GM12878 (cell line): Measurements from ENCODE around the gene SLCO2A1. TPM values are rescaled to one million over a fixed set of nuclear protein-coding genes. Genes with fewer than 3 reads are reported as not detected.

ENCODE experiments used
- ATAC-seq: fragments of 200-7000 bp; cut with Tn5 transposase; 3 replicates; pipeline ENCODE4 v1.9.1; 2020; ENCODE audit warnings: mild to moderate bottlenecking, moderate library complexity
- BruUV-seq: library from RNA; stranded (reverse); fragments of 400-500 nt; replicated peaks from 2 replicates; lab custom pipeline; 2021; lab: Mats Ljungman, UMichigan
- CTCF ChIA-PET: fragments of 300-600 bp; sonication (Branson Sonifier 250); formaldehyde crosslinking; extraction: SDS; loops from one replicate; lab custom pipeline; 2021; ENCODE audit warnings: inconsistent platforms; lab: Yijun Ruan, JAX
- POLR2A ChIA-PET: fragments of 350-600 bp; formaldehyde crosslinking; extraction: SDS; loops from one replicate; lab custom pipeline; 2021; ENCODE audit warnings: inconsistent platforms; lab: Charles Lee
- RAD21 ChIA-PET: fragments of 300-600 bp; sonication (Branson Sonifier 250); formaldehyde crosslinking; loops from one replicate; lab custom pipeline; 2023; ENCODE audit warnings: antibody characterized with exemption; ENCODE audit not compliant: unreplicated experiment; lab: Charles Lee
- SMC1A ChIA-PET: fragments of 300-600 bp; sonication (Branson Sonifier 250); formaldehyde crosslinking; loops from one replicate; lab custom pipeline; 2023; ENCODE audit not compliant: unreplicated experiment, uncharacterized antibody; lab: Charles Lee
- DNase-seq: peaks from one replicate; pipeline ENCODE4 v3.0.0-alpha.2; 2011; ENCODE audit warnings: low read depth, low spot score
- FAIRE-seq: peaks from 3 replicates; lab custom pipeline; 2011; peaks lifted over from hg19 to GRCh38; lab: Jason Lieb, UNC
- H2AFZ ChIP-seq: 2 replicates; pipeline ENCODE4 v1.6.0; 2011; ENCODE audit warnings: low read depth, low read length, control low read depth; ENCODE audit not compliant: control insufficient read depth
- H3K27ac ChIP-seq: 2 replicates; pipeline ENCODE4 v1.5.1; 2011; ENCODE audit warnings: control low read depth; ENCODE audit not compliant: control insufficient read depth, insufficient read depth
- H3K27me3 ChIP-seq, 2 experiments: replicated peaks in 1 of 2; 2 replicates each; pipeline versions ENCODE4 v1.6.0 to v1.6.1; 2011; ENCODE audit warnings: low read length in 1 of 2; ENCODE audit not compliant: control insufficient read depth in 2 of 2, insufficient read depth in 2 of 2
- H3K36me3 ChIP-seq, 2 experiments: 2 replicates each; pipeline ENCODE4 v1.5.1; 2011; ENCODE audit warnings: low read length in 1 of 2; ENCODE audit not compliant: control insufficient read depth in 2 of 2, insufficient read depth in 2 of 2
- H3K4me1 ChIP-seq: 2 replicates; pipeline ENCODE4 v1.6.1; 2011; ENCODE audit warnings: mild to moderate bottlenecking, low read length, moderate library complexity, mixed read lengths; ENCODE audit not compliant: control insufficient read depth, insufficient read depth
- H3K4me2 ChIP-seq: 2 replicates; pipeline ENCODE4 v1.6.0; 2011; ENCODE audit warnings: control low read depth; ENCODE audit not compliant: control insufficient read depth, insufficient read depth
- H3K4me3 ChIP-seq: fragments of 200-600 bp; sonication (generic); 2 replicates; pipeline ENCODE4 v1.5.1; 2016
- H3K79me2 ChIP-seq: 2 replicates; pipeline ENCODE4 v1.6.0; 2011; ENCODE audit warnings: low read length; ENCODE audit not compliant: control insufficient read depth, insufficient read depth
- H3K9ac ChIP-seq: 2 replicates; pipeline ENCODE4 v1.8.0; 2011; ENCODE audit warnings: low read length, control low read depth, mixed read lengths; ENCODE audit not compliant: control insufficient read depth, insufficient read depth
- H3K9me3 ChIP-seq: replicated peaks from 3 replicates; pipeline ENCODE4 v1.5.1; 2011; ENCODE audit warnings: mild to moderate bottlenecking, low read length; ENCODE audit not compliant: control insufficient read depth, insufficient read depth
- H4K20me1 ChIP-seq: 2 replicates; pipeline ENCODE4 v1.6.0; 2011; ENCODE audit not compliant: control insufficient read depth, insufficient read depth
- CBX5 ChIP-seq: sonication (generic); IDR thresholded peaks from 2 replicates; pipeline ENCODE4 v1.6.1; 2016; ENCODE audit warnings: low read depth, moderate library complexity, mild to moderate bottlenecking, inconsistent platforms
- CTCF ChIP-seq, 3 experiments: IDR thresholded peaks in 2 of 3; conservative IDR thresholded peaks in 1 of 3; 2 replicates each; pipeline ENCODE4 v1.5.1; 2011; ENCODE audit warnings: low read depth in 3 of 3, low read length in 3 of 3, mild to moderate bottlenecking in 3 of 3, control low read depth in 2 of 3, moderate library complexity in 2 of 3, inconsistent platforms in 1 of 3, mixed read lengths in 1 of 3; ENCODE audit not compliant: control insufficient read depth in 2 of 3, insufficient read depth in 1 of 3; ENCODE audit errors: extremely low read depth in 1 of 3
- ETV6 ChIP-seq, 2 experiments: fragments of 450-650 bp in 1 of 2; IDR thresholded peaks in 1 of 2; conservative IDR thresholded peaks in 1 of 2; 2 replicates each; pipeline ENCODE4 v1.6.1; 2014; ENCODE audit warnings: antibody characterized with exemption in 1 of 2, borderline replicate concordance in 1 of 2, low read depth in 1 of 2, mild to moderate bottlenecking in 1 of 2, moderate library complexity in 1 of 2
- IRF3 ChIP-seq: fragments of 450-650 bp; IDR thresholded peaks from 2 replicates; pipeline ENCODE4 v1.6.1; 2014; ENCODE audit warnings: mild to moderate bottlenecking
- LARP7 ChIP-seq: fragments of 450-650 bp; IDR thresholded peaks from 2 replicates; pipeline ENCODE4 v1.6.1; 2017; ENCODE audit warnings: mild to moderate bottlenecking
- MAX ChIP-seq: IDR thresholded peaks from 2 replicates; pipeline ENCODE4 v1.6.1; 2012; ENCODE audit warnings: low read depth, low read length, improper control_type of control experiment
- MTA3 ChIP-seq: IDR thresholded peaks from 2 replicates; pipeline ENCODE4 v1.6.1; 2012; ENCODE audit warnings: low read length, inconsistent platforms, borderline replicate concordance
- MXI1 ChIP-seq: fragments of 150-350 bp; IDR thresholded peaks from 2 replicates; pipeline ENCODE4 v1.6.1; 2011; ENCODE audit warnings: low read depth, mild to moderate bottlenecking, inconsistent platforms, low read length, improper control_type of control experiment
- NR2F1 ChIP-seq: fragments of 450-650 bp; conservative IDR thresholded peaks from 2 replicates; pipeline ENCODE4 v1.6.1; 2017; ENCODE audit warnings: mild to moderate bottlenecking
- POLR2A ChIP-seq: IDR thresholded peaks from 2 replicates; pipeline ENCODE4 v1.6.1; 2011; ENCODE audit warnings: low read depth, mild to moderate bottlenecking, low read length
- RB1 ChIP-seq: fragments of 450-650 bp; formaldehyde crosslinking; IDR thresholded peaks from 2 replicates; pipeline ENCODE4 v1.6.1; 2017; ENCODE audit warnings: mild to moderate bottlenecking, borderline replicate concordance
- RBBP5 ChIP-seq: fragments of 200-600 bp; sonication (generic); conservative IDR thresholded peaks from 2 replicates; pipeline ENCODE4 v1.6.1; 2016
- RELB ChIP-seq: fragments of 450-650 bp; IDR thresholded peaks from 2 replicates; pipeline ENCODE4 v1.6.1; 2017; ENCODE audit warnings: low read depth, mild to moderate bottlenecking, moderate library complexity
- USF1 ChIP-seq: IDR thresholded peaks from 2 replicates; pipeline ENCODE4 v1.6.1; 2011; ENCODE audit warnings: borderline replicate concordance, low read depth, mild to moderate bottlenecking, moderate library complexity, mixed read lengths, low read length; ENCODE audit not compliant: insufficient read depth; ENCODE audit errors: extremely low read length
- WRNIP1 ChIP-seq: IDR thresholded peaks from 2 replicates; pipeline ENCODE4 v1.6.1; 2011; ENCODE audit warnings: low read depth, low read length, improper control_type of control experiment, borderline replicate concordance
- ZZZ3 ChIP-seq: IDR thresholded peaks from 2 replicates; pipeline ENCODE4 v1.6.1; 2011; ENCODE audit warnings: low read depth; ENCODE audit not compliant: control insufficient read depth, insufficient read length
- in situ Hi-C: fragments of 300-500 bp; cut with MboI; formaldehyde crosslinking; loops from 9 replicates; pipeline ENCODE4 v1.14.3; 2018; ENCODE audit warnings: mixed read lengths
- intact Hi-C: fragments of 100-400 bp; cut with micrococcal nuclease; formaldehyde crosslinking; loops from one replicate; pipeline ENCODE4 v1.14.2; 2022; ENCODE audit not compliant: unreplicated experiment
- polyA plus RNA-seq, 11 experiments: library from polyadenylated mRNA; depleted of rRNA in 4 of 11; unstranded in 6 of 11; stranded (reverse) in 5 of 11; fragments of >200 nt; fragmentation: Nextera tagmentation in 4 of 11; fragmentation: Illumina TruSeq in 1 of 11; extraction: Ambion mirVana in 4 of 11; extraction: Trizol in 1 of 11; gene quantifications; 1 replicate in 1 of 11; 2 replicates in 10 of 11; pipeline versions ENCODE4 v1.2.1 to v1.2.3, GENCODE V29; 2011 to 2016; ENCODE audit warnings: inconsistent platforms in 2 of 11, missing spikeins in 2 of 11, low read depth in 1 of 11
- total RNA-seq, 4 experiments: library from RNA; depleted of rRNA in 3 of 4; stranded (reverse); fragments of >200 nt in 3 of 4; fragmentation: Illumina TruSeq in 1 of 4; extraction: Trizol in 1 of 4; gene quantifications; 2 replicates each; pipeline versions ENCODE4 v1.2.1 to v1.2.3, GENCODE V29; 2013 to 2021

SLCO2A1 gene
- total and polyA plus RNA-seq, 10 of the 15 experiments (the other 5 are each of a cell fraction or from before 2014, with no cell fraction given): 0.05 TPM; not detected in 9

- DNase-seq (no peak), FAIRE-seq (no peak), ATAC-seq (no peak)
- H3K4me1 ChIP-seq: no peaks in the 10 kb centered on the region
- no peak overlapping the region for H3K27ac ChIP-seq
- H3K9ac ChIP-seq: no peak overlapping the region
- ChIA-PET CTCF (no interaction called here), SMC1A (no interaction called here), RAD21 (no interaction called here), POLR2A (no interaction called here)
- H2AFZ ChIP-seq: no peak overlapping the region
- H3K9me3 ChIP-seq: no peaks in the 10 kb centered on the region; the same call in 2 of the 3 replicates
- intact Hi-C loops: no loop called here
- peaks cover 9% of the 10 kb centered on the region in 2 experiments for H3K27me3 ChIP-seq
- no peaks in the 10 kb centered on the region for H3K36me3 ChIP-seq
- H3K4me2 ChIP-seq: no peak overlapping the region
- in situ Hi-C loops: no loop called here
- no TSS peak for BruUV-seq
- H4K20me1 ChIP-seq: no peaks in the 10 kb centered on the region
- H3K4me3 ChIP-seq: no peak overlapping the region
- no peaks in the 10 kb centered on the region for H3K79me2 ChIP-seq
- no peak for TF ChIP-seq LARP7
- TF ChIP-seq MAX: no peak
- no peak for TF ChIP-seq NR2F1
- no peak for TF ChIP-seq POLR2A
- TF ChIP-seq CTCF (IDR thresholded peaks at IDR 0.05 in 2 of 3, conservative IDR thresholded peaks at IDR 0.05 in 1 of 3; ENCODE audit: control insufficient read depth in 2 of 3, extremely low read depth in 1 of 3, insufficient read depth in 1 of 3, low read depth in 3 of 3, low read length in 3 of 3): no peak
- TF ChIP-seq RB1: no peak
- TF ChIP-seq RBBP5: no peak
- no peak for TF ChIP-seq RELB
- TF ChIP-seq IRF3: no peak
- no peak for TF ChIP-seq MXI1
- no peak for TF ChIP-seq ETV6 (conservative IDR thresholded peaks at IDR 0.05 in 1 of 2, IDR thresholded peaks at IDR 0.05 in 1 of 2; ENCODE audit: borderline replicate concordance in 1 of 2, low read depth in 1 of 2)
- no peak for TF ChIP-seq USF1
- no peak for TF ChIP-seq CBX5
- TF ChIP-seq ZZZ3: no peak
- no peak for TF ChIP-seq MTA3
- no peak for TF ChIP-seq WRNIP1
Measured at GRCh38 chr3:133899311-133899710, 130.4 kb downstream of the SLCO2A1 start.
